Bladder microvascular endothelial cell (primary cell): ENCODE results near the gene GPR37. TPM values are rescaled to one million over a fixed set of nuclear protein-coding genes. Genes with fewer than 3 reads are reported as not detected.

Experiments
- total RNA-seq: library from RNA; depleted of rRNA; stranded (reverse); fragments of >200 nt; gene quantifications from 2 replicates; pipeline ENCODE4 v1.2.3, GENCODE V29; 2014

GPR37 gene
- 0.16 and 0.38 TPM in 2 replicates for total RNA-seq

GRCh38 chr7:124765401-124766352, at the start of gene GPR37:
Gene GPR37 (minus strand): TSS chr7:124765792. CDS start chr7:124764976, 816 bp downstream.

Other genes starting within 250 kb of the GPR37 start
- 20.2 and 52.0 TPM in 2 replicates for gene POT1, start 164.0 kb upstream of the GPR37 start, total RNA-seq